ENCODE data around the gene CD96. TPM values are rescaled to one million over a fixed set of nuclear protein-coding genes. Genes with fewer than 3 reads are reported as not detected.

Gene CD96
- total and polyA plus RNA-seq, 2 experiments from 2014 or later: 0.91 TPM; not detected in 1

- TF ChIP-seq STAT1 (IDR thresholded peaks at IDR 0.05; ENCODE audit: unreplicated experiment): no peak
- no peak for TF ChIP-seq CTCF (conservative IDR thresholded peaks at IDR 0.05; ENCODE audit: low read depth in 2 of 2)
- no peak for TF ChIP-seq REST (IDR thresholded peaks at IDR 0.05; ENCODE audit: unreplicated experiment)
- no peak for TF ChIP-seq EZH2 (IDR thresholded peaks at IDR 0.05; ENCODE audit: low read depth, unreplicated experiment)
- no peak for TF ChIP-seq CREB1 (CRISPR knock-in tag; IDR thresholded peaks at IDR 0.05; ENCODE audit: low read depth)
- no peak for TF ChIP-seq ETS1 (IDR thresholded peaks at IDR 0.05)
Observed at GRCh38 chr3:111592936-111593335, 50.9 kb downstream of the CD96 start (continued).

- H3K27me3 ChIP-seq (ENCODE audit: insufficient read depth): no peaks in the 10 kb centered on the region
- no peak for TF ChIP-seq CREB1 (CRISPR knock-in tag; IDR thresholded peaks at IDR 0.05; ENCODE audit: low read depth)
- TF ChIP-seq EZH2phosphoT487 (IDR thresholded peaks at IDR 0.05; ENCODE audit: unreplicated experiment): no peak
- TF ChIP-seq CTCF (conservative IDR thresholded peaks at IDR 0.05; ENCODE audit: low read depth in 2 of 2): no peak
- no peak for TF ChIP-seq ZNF114 (CRISPR knock-in tag; IDR thresholded peaks at IDR 0.05)
- no peaks in the 10 kb centered on the region; the same call in 1 of the 2 replicates for H3K9me2 ChIP-seq (ENCODE audit: insufficient read depth)
- ATAC-seq: no peak
- H3K36me3 Mint-ChIP-seq (ENCODE audit: low read depth): no peaks in the 10 kb centered on the region
- H3K4me3 ChIP-seq: no peak overlapping the region
- no peaks in the 10 kb centered on the region for H3K79me2 ChIP-seq (replicated peaks; ENCODE audit: insufficient read depth)
- H3K4me2 ChIP-seq: no peak overlapping the region
- no peaks in the 10 kb centered on the region for H3K4me1 ChIP-seq (ENCODE audit: insufficient read depth)
- H3K27ac ChIP-seq (ENCODE audit: low read depth): no peak overlapping the region
- no peaks in the 10 kb centered on the region for H3K36me3 ChIP-seq (ENCODE audit: insufficient read depth)
- no peak overlapping the region for H2AFZ ChIP-seq
- no peak overlapping the region for H3K27ac Mint-ChIP-seq
- DNase-seq (ENCODE audit: low spot score): no peak
- no peak overlapping the region for H3K4me3 Mint-ChIP-seq
- H3K27me3 Mint-ChIP-seq (ENCODE audit: insufficient read depth, low read depth, poor library complexity): peaks cover 2% of the 10 kb centered on the region
- H3K4me1 Mint-ChIP-seq: no peaks in the 10 kb centered on the region
- no peaks in the 10 kb centered on the region for H3F3A ChIP-seq (replicated peaks; ENCODE audit: low read depth)
- no peaks in the 10 kb centered on the region for H4K20me1 ChIP-seq (replicated peaks; ENCODE audit: insufficient read depth)
- no peaks in the 10 kb centered on the region; the same call in 2 of the 3 replicates for H3K9me3 Mint-ChIP-seq
Observed at GRCh38 chr3:111593666-111594065, 51.7 kb downstream of the CD96 start.

Measured in GM23338 (cell line).